OCI-LY3 (cell line): Measurements from ENCODE around the gene SIK2.

Experiments used
- CTCF ChIP-seq: fragments of 200-600, 300-600 bp; sonication (generic); IDR thresholded peaks from 2 replicates; pipeline ENCODE4 v1.5.1; 2014; ENCODE audit warnings: antibody characterized with exemption, low read length, low read depth
- EZH2phosphoT487 ChIP-seq: fragments of 200-600 bp; shearing (Covaris generic); IDR thresholded peaks from 2 replicates; pipeline ENCODE4 v1.6.1; 2018; ENCODE audit warnings: antibody characterized with exemption, mixed run types, low read depth

DNA sequence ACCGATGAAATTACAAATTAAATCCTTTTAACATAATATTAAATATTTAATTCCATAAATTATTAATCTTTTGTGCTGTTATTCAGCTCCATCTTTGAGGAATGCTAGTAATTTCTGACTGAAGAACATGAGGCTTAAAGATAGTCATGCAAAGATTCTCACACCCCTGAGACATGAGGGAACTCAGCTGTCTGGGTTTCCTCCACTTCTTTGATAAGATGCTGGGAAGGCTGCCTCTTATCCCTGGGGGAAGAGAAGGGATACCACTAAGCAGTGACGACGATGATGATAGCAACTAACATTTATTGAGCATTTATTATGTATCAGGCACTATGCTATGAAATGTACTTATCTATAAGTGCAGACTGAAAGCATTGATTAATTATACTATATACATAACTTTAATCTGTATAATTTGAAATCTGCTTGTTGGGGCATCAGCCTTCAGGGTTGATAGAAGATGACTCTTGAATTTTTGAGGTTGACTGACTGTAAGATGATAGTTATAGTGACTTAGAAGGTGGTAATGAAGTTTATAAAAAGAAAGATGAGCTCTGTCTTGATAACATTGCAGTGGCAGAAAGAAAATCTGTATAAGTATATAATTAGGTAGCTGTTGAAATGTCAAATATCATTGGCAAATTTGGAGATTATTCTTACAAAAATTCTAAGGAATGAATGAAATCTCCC lies 78.4 kb downstream of the SIK2 start:
- TF ChIP-seq CTCF: no peak
- no peak for TF ChIP-seq EZH2phosphoT487
